ENCODE measurements around the gene DAZAP1.

- TF ChIP-seq CTCF (IDR thresholded peaks at IDR 0.05) (no peak), POLR2A (IDR thresholded peaks at IDR 0.05) (no peak)
These were observed 44.8 kb downstream of the DAZAP1 start for GRCh38 chr19:1451916-1452801.
